C1 segment of cervical spinal cord (tissue), 14 donors: Measurements from ENCODE around the gene GRB10.
"Not testable (repeated sequence)": the region's sequence is repeated elsewhere in the genome, so short reads cannot be mapped to it uniquely, and the experiment has no call there.

Source experiments
- DNase-seq, 14 donors: peaks; one replicate each; lab custom pipeline; 2025; lab: John Stamatoyannopoulos, UW

The GRB10 gene

GRCh38 chr7:50745336-50745735 is 37.4 kb downstream of the GRB10 start:
- DNase-seq: no peak

- DNase-seq: no peak
Observed at GRCh38 chr7:50743893-50744292, 38.8 kb downstream of the GRB10 start.

GRCh38 chr7:50743016-50743415 is 39.7 kb downstream of the GRB10 start:
- no peak for DNase-seq

GRCh38 chr7:50742401-50742800 is 40.3 kb downstream of the GRB10 start:
- DNase-seq: no peak

GRCh38 chr7:50739744-50740435 is 42.8 kb downstream of the GRB10 start:
- DNase-seq: no peak

GRCh38 chr7:50738932-50739331 is 43.8 kb downstream of the GRB10 start:
- no peak for DNase-seq

GRCh38 chr7:50735836-50736235 is 46.9 kb downstream of the GRB10 start:
- not testable (repeated sequence) for DNase-seq

- DNase-seq: no peak
Observed at GRCh38 chr7:50735333-50735732, 47.4 kb downstream of the GRB10 start.

GRCh38 chr7:50734246-50734645 is 48.5 kb downstream of the GRB10 start:
- DNase-seq: no peak

GRCh38 chr7:50733552-50733951 is 49.1 kb downstream of the GRB10 start:
- no peak for DNase-seq

- no peak for DNase-seq
Observed at GRCh38 chr7:50731703-50732582, 50.8 kb downstream of the GRB10 start.

GRCh38 chr7:50730446-50731400 is 52.0 kb downstream of the GRB10 start:
- no peak for DNase-seq

GRCh38 chr7:50729962-50730361 is 52.7 kb downstream of the GRB10 start:
- DNase-seq: no peak

- peak in 1 of 14 donors; percentile 48 for DNase-seq
Observed at GRCh38 chr7:50728184-50728583, 54.5 kb downstream of the GRB10 start.

- DNase-seq: no peak
Observed at GRCh38 chr7:50727711-50728110, 55.0 kb downstream of the GRB10 start.

- DNase-seq: no peak
Observed at GRCh38 chr7:50727072-50727471, 55.6 kb downstream of the GRB10 start.

GRCh38 chr7:50725774-50726173 is 56.9 kb downstream of the GRB10 start:
- DNase-seq: no peak

GRCh38 chr7:50724526-50725520 is 57.9 kb downstream of the GRB10 start:
- no peak for DNase-seq

GRCh38 chr7:50723888-50724287 is 58.8 kb downstream of the GRB10 start:
- no peak for DNase-seq

- no peak for DNase-seq
Observed at GRCh38 chr7:50723173-50723572, 59.5 kb downstream of the GRB10 start.
